Raji (cell line): ENCODE results near the gene SRP68.

Source experiments
- POLR2A ChIP-seq: IDR thresholded peaks from 2 replicates; pipeline ENCODE4 v1.6.1; 2011; ENCODE audit warnings: low read depth, low read length, control low read depth; ENCODE audit not compliant: insufficient read depth

Gene SRP68

GRCh38 chr17:76019833-76020467, 52.4 kb downstream of the SRP68 start:
- no peak for TF ChIP-seq POLR2A

- TF ChIP-seq POLR2A = no peak
Measured at GRCh38 chr17:76018801-76019200, 53.5 kb downstream of the SRP68 start.

GRCh38 chr17:76018340-76018680, 54.0 kb downstream of the SRP68 start:
- no peak for TF ChIP-seq POLR2A

- no peak for TF ChIP-seq POLR2A
Measured at GRCh38 chr17:76017481-76018339, 54.6 kb downstream of the SRP68 start.

GRCh38 chr17:76014925-76015261, 57.4 kb downstream of the SRP68 start:
- TF ChIP-seq POLR2A = no peak

GRCh38 chr17:76014100-76014924, 58.0 kb downstream of the SRP68 start:
- TF ChIP-seq POLR2A = no peak

GRCh38 chr17:76013377-76013932, 58.9 kb downstream of the SRP68 start:
- TF ChIP-seq POLR2A = no peak

GRCh38 chr17:76011951-76012350, 60.4 kb downstream of the SRP68 start:
- no peak for TF ChIP-seq POLR2A

GRCh38 chr17:76009969-76010661, 62.2 kb downstream of the SRP68 start:
- no peak for TF ChIP-seq POLR2A

GRCh38 chr17:76009447-76009846, 62.9 kb downstream of the SRP68 start:
- TF ChIP-seq POLR2A = no peak

GRCh38 chr17:76008630-76009425, 63.5 kb downstream of the SRP68 start:
- TF ChIP-seq POLR2A = no peak

GRCh38 chr17:76008208-76008607, 64.1 kb downstream of the SRP68 start:
- no peak for TF ChIP-seq POLR2A

GRCh38 chr17:76007850-76008165, 64.5 kb downstream of the SRP68 start:
- TF ChIP-seq POLR2A = no peak

GRCh38 chr17:76007131-76007849, 65.0 kb downstream of the SRP68 start:
- no peak for TF ChIP-seq POLR2A
